Pulmonary artery endothelial cell (primary cell): ENCODE results near the gene HAGHL. TPM values are rescaled to one million over a fixed set of nuclear protein-coding genes. Genes with fewer than 3 reads are reported as not detected.
"Not testable (repeated sequence)": the region's sequence is repeated elsewhere in the genome, so short reads cannot be mapped to it uniquely, and the experiment has no call there.

ENCODE experiments used
- DNase-seq: peaks from one replicate; pipeline ENCODE4 v3.0.0-alpha.2; 2011; ENCODE audit warnings: low read depth, low spot score
- total RNA-seq: library from RNA; depleted of rRNA; stranded (reverse); fragments of >200 nt; gene quantifications from 2 replicates; pipeline ENCODE4 v1.2.3, GENCODE V29; 2014

Gene HAGHL
- total RNA-seq, 1 donor from 2014 or later = 17.6 TPM

GRCh38 chr16:687499-687898 is 39.4 kb upstream of the HAGHL start:
- DNase-seq = no peak

- no peak for DNase-seq
These were observed 37.6 kb upstream of the HAGHL start for GRCh38 chr16:689175-689897.

GRCh38 chr16:691242-691641 is 35.7 kb upstream of the HAGHL start:
- not testable (repeated sequence) for DNase-seq

GRCh38 chr16:692356-693108 is 34.4 kb upstream of the HAGHL start:
- DNase-seq = no peak

GRCh38 chr16:693364-693763 is 33.5 kb upstream of the HAGHL start:
- DNase-seq = no peak

GRCh38 chr16:693766-694165 is 33.1 kb upstream of the HAGHL start:
- DNase-seq = no peak

GRCh38 chr16:694187-694862 is 32.6 kb upstream of the HAGHL start:
- DNase-seq = no peak

GRCh38 chr16:694863-695354 is 32.0 kb upstream of the HAGHL start:
- DNase-seq = no peak

- no peak for DNase-seq
These were observed 31.4 kb upstream of the HAGHL start for GRCh38 chr16:695355-696089.

GRCh38 chr16:698911-699671 is 27.8 kb upstream of the HAGHL start:
- no peak for DNase-seq

GRCh38 chr16:700684-701584 is 26.0 kb upstream of the HAGHL start:
- DNase-seq = no peak

- no peak for DNase-seq
These were observed 24.6 kb upstream of the HAGHL start for GRCh38 chr16:702341-702740.

GRCh38 chr16:703406-703805 is 23.5 kb upstream of the HAGHL start:
- DNase-seq = no peak

GRCh38 chr16:704047-704446 is 22.9 kb upstream of the HAGHL start:
- no peak for DNase-seq

GRCh38 chr16:704552-705380 is 22.1 kb upstream of the HAGHL start:
- DNase-seq = no peak

- no peak for DNase-seq
These were observed 21.3 kb upstream of the HAGHL start, which contains the start of gene FBXL16 for GRCh38 chr16:705431-706188. FBXL16 (minus strand) TSS chr16:705801; CDS start chr16:697405, 8,396 bp downstream.

GRCh38 chr16:706189-707061 is 20.5 kb upstream of the HAGHL start:
- DNase-seq = no peak
